Astrocyte of the spinal cord (primary cell): ENCODE data around the gene MAOB.
"Not testable (repeated sequence)": the region's sequence is repeated elsewhere in the genome, so short reads cannot be mapped to it uniquely, and the experiment has no call there.

Experiments used
- DNase-seq: peaks from one replicate; pipeline ENCODE4 v3.0.0; 2011; ENCODE audit warnings: low read depth, low spot score
- H3K4me3 ChIP-seq: 2 replicates; pipeline ENCODE4 v1.5.1; 2011; ENCODE audit warnings: low read depth, mild to moderate bottlenecking, low read length, moderate library complexity
- CTCF ChIP-seq: IDR thresholded peaks from 2 replicates; pipeline ENCODE4 v1.5.1; 2012; ENCODE audit warnings: low read depth, mild to moderate bottlenecking, low read length, inconsistent platforms
- in situ Hi-C: cut with HindIII; loops from 2 replicates; pipeline ENCODE4 v1.10.0; 2017; ENCODE audit warnings: low sequenced_read_pairs

Gene MAOB

GRCh38 chrX:43728966-43729365 lies 153.3 kb downstream of the MAOB start:
- in situ Hi-C loops, result no loop called here
- TF ChIP-seq CTCF, result no peak
- DNase-seq, result no peak

GRCh38 chrX:43728002-43728401 lies 154.2 kb downstream of the MAOB start:
- no peak for TF ChIP-seq CTCF
- DNase-seq, result no peak
- in situ Hi-C loops, result no loop called here
- H3K4me3 ChIP-seq, result no peak overlapping the region

More at GRCh38 chrX:43728966-43729365, 153.3 kb downstream of the MAOB start:
- H3K4me3 ChIP-seq, result no peak overlapping the region

- H3K4me3 ChIP-seq, in situ Hi-C loops: not testable (repeated sequence)
Observed at GRCh38 chrX:43727254-43727653, 155.0 kb downstream of the MAOB start.

GRCh38 chrX:43725227-43725626 lies 157.0 kb downstream of the MAOB start:
- H3K4me3 ChIP-seq, DNase-seq, in situ Hi-C loops: not testable (repeated sequence)

More at GRCh38 chrX:43727254-43727653, 155.0 kb downstream of the MAOB start:
- not testable (repeated sequence) for DNase-seq

- in situ Hi-C loops, result no loop called here
- no peak for TF ChIP-seq CTCF
- DNase-seq, result no peak
- no peak overlapping the region for H3K4me3 ChIP-seq
Observed at GRCh38 chrX:43720961-43721360, 161.3 kb downstream of the MAOB start.

GRCh38 chrX:43720082-43720481 lies 162.2 kb downstream of the MAOB start:
- no peak for DNase-seq
- in situ Hi-C loops, result no loop called here
- no peak overlapping the region for H3K4me3 ChIP-seq
- TF ChIP-seq CTCF, result no peak

- in situ Hi-C loops, result no loop called here
- no peak overlapping the region for H3K4me3 ChIP-seq
- TF ChIP-seq CTCF, result no peak
- DNase-seq, result no peak
Observed at GRCh38 chrX:43718956-43719355, 163.3 kb downstream of the MAOB start.

GRCh38 chrX:43718546-43718945 lies 163.7 kb downstream of the MAOB start:
- TF ChIP-seq CTCF, result no peak
- in situ Hi-C loops, result no loop called here
- no peak for DNase-seq
- H3K4me3 ChIP-seq, result no peak overlapping the region
